GM12878 (cell line): Measurements from ENCODE around the gene EZH2.

Source experiments
- CTCF ChIP-seq, 3 experiments: IDR thresholded peaks in 2 of 3; conservative IDR thresholded peaks in 1 of 3; 2 replicates each; pipeline ENCODE4 v1.5.1; 2011; ENCODE audit warnings: low read depth in 3 of 3, low read length in 3 of 3, mild to moderate bottlenecking in 3 of 3, control low read depth in 2 of 3, moderate library complexity in 2 of 3, inconsistent platforms in 1 of 3, mixed read lengths in 1 of 3; ENCODE audit not compliant: control insufficient read depth in 2 of 3, insufficient read depth in 1 of 3; ENCODE audit errors: extremely low read depth in 1 of 3
- EP300 ChIP-seq, 2 experiments: fragments of 150-350 bp in 1 of 2; IDR thresholded peaks; 2 replicates each; pipeline ENCODE4 v1.6.1; 2011 to 2012; ENCODE audit warnings: low read depth in 2 of 2, low read length in 2 of 2, borderline replicate concordance in 1 of 2, improper control_type of control experiment in 1 of 2, inconsistent platforms in 1 of 2; ENCODE audit not compliant: control insufficient read depth in 1 of 2
- EZH2 ChIP-seq: IDR thresholded peaks from 2 replicates; pipeline ENCODE4 v1.6.1; 2012; ENCODE audit warnings: low read depth, mild to moderate bottlenecking, control low read depth, inconsistent platforms, low read length, borderline replicate concordance; ENCODE audit not compliant: control insufficient read depth
- MAX ChIP-seq: IDR thresholded peaks from 2 replicates; pipeline ENCODE4 v1.6.1; 2012; ENCODE audit warnings: low read depth, low read length, improper control_type of control experiment
- NFIC ChIP-seq: IDR thresholded peaks from 2 replicates; pipeline ENCODE4 v1.6.1; 2012; ENCODE audit warnings: low read depth, mild to moderate bottlenecking, inconsistent platforms, low read length, moderate library complexity
- NFXL1 ChIP-seq: fragments of 450-650 bp; IDR thresholded peaks from 2 replicates; pipeline ENCODE4 v1.6.1; 2017; ENCODE audit warnings: antibody characterized with exemption, mild to moderate bottlenecking, borderline replicate concordance
- NR2C2 ChIP-seq: IDR thresholded peaks from 2 replicates; pipeline ENCODE4 v1.6.1; 2011; ENCODE audit warnings: borderline replicate concordance, low read depth; ENCODE audit not compliant: control insufficient read depth, insufficient read length
- POLR2AphosphoS5 ChIP-seq: IDR thresholded peaks from 2 replicates; pipeline ENCODE4 v1.6.1; 2011; ENCODE audit warnings: mild to moderate bottlenecking, low read length, inconsistent platforms
- SMC3 ChIP-seq: IDR thresholded peaks from 2 replicates; pipeline ENCODE4 v1.6.1; 2011; ENCODE audit warnings: low read length, improper control_type of control experiment, borderline replicate concordance
- SREBF2 ChIP-seq: IDR thresholded peaks from 2 replicates; pipeline ENCODE4 v1.6.1; 2012; ENCODE audit warnings: mild to moderate bottlenecking, low read length
- USF2 ChIP-seq: IDR thresholded peaks from 2 replicates; pipeline ENCODE4 v1.6.1; 2011; ENCODE audit warnings: low read depth, low read length, improper control_type of control experiment, borderline replicate concordance

DNA sequence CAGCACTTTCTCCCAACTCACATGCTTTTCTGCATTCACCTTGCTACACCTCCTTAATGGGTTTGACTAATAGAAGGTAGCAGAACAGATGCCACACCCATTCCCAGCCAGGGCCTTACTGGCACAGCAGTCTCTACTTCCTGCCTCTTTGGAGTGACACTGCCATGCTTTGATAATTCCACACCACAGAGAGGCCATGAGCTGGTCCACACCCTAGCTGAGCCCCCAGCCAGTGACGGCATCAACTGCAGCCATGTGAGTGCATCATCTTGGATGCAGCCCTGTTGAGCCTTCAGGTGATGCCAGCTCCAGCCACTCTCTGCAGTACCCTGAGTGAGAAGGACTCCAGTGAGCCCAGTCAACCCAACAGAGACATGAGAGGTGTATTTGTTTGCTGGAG is 27.5 kb upstream of the EZH2 start:
- TF ChIP-seq POLR2AphosphoS5 (no peak), USF2 (no peak), EZH2 (no peak), CTCF (IDR thresholded peaks at IDR 0.05 in 2 of 3, conservative IDR thresholded peaks at IDR 0.05 in 1 of 3; ENCODE audit: control insufficient read depth in 2 of 3, extremely low read depth in 1 of 3, insufficient read depth in 1 of 3, low read depth in 3 of 3, low read length in 3 of 3) (no peak), EP300 (IDR thresholded peaks at IDR 0.05; ENCODE audit: borderline replicate concordance in 1 of 2, control insufficient read depth in 1 of 2, low read depth in 2 of 2, low read length in 2 of 2) (no peak), NFIC (no peak), NR2C2 (no peak), SMC3 (no peak), MAX (no peak), NFXL1 (no peak), SREBF2 (no peak)
